Fibroblast of skin of back (primary cell): ENCODE data around the gene PLA2G1B.

Experiments
- DNase-seq: peaks from one replicate; pipeline ENCODE4 v3.0.0-alpha.2; 2013

Gene PLA2G1B

GRCh38 chr12:120323772-120324171 lies 3.8 kb downstream of the PLA2G1B start:
- DNase-seq: no peak

- no peak for DNase-seq
Observed at GRCh38 chr12:120321382-120322202, 6.0 kb downstream of the PLA2G1B start.

GRCh38 chr12:120317224-120318105 lies 10.1 kb downstream of the PLA2G1B start:
- DNase-seq: peak; percentile 99

- no peak for DNase-seq
Observed at GRCh38 chr12:120316798-120317223, 10.8 kb downstream of the PLA2G1B start.

- no peak for DNase-seq
Observed at GRCh38 chr12:120314220-120314619, 13.4 kb downstream of the PLA2G1B start.

- peak; percentile 95 for DNase-seq
Observed at GRCh38 chr12:120301962-120302815, 25.4 kb downstream of the PLA2G1B start, which contains the start of gene SIRT4. Gene SIRT4, plus strand, starts transcription at chr12:120302321. Its CDS starts 1,241 bp downstream, at chr12:120303562.

- DNase-seq: peak; percentile 97
Observed at GRCh38 chr12:120292661-120293531, 34.7 kb downstream of the PLA2G1B start, which contains the start of gene RNU4-1. Gene RNU4-1, minus strand, starts transcription at chr12:120293237.

GRCh38 chr12:120292411-120292660 lies 35.2 kb downstream of the PLA2G1B start:
- DNase-seq: no peak

- no peak for DNase-seq
Observed at GRCh38 chr12:120290609-120291305, 36.8 kb downstream of the PLA2G1B start.

- DNase-seq: no peak
Observed at GRCh38 chr12:120287491-120287890, 40.1 kb downstream of the PLA2G1B start.

- peak; percentile 44 for DNase-seq
Observed at GRCh38 chr12:120286768-120287490, 40.6 kb downstream of the PLA2G1B start.

- DNase-seq: no peak
Observed at GRCh38 chr12:120284381-120284780, 43.2 kb downstream of the PLA2G1B start.

- DNase-seq: no peak
Observed at GRCh38 chr12:120283318-120283717, 44.3 kb downstream of the PLA2G1B start.

- DNase-seq: no peak
Observed at GRCh38 chr12:120278137-120279069, 49.2 kb downstream of the PLA2G1B start.

- DNase-seq: peak; percentile 49
Observed at GRCh38 chr12:120276734-120277133, 50.8 kb downstream of the PLA2G1B start.
